Activated B cell treated with CpG ODN at 0.5 μM for 24 hours (primary cell): ENCODE measurements around the gene SPATA31D4. TPM values are rescaled to one million over a fixed set of nuclear protein-coding genes. Genes with fewer than 3 reads are reported as not detected.
"Not testable (repeated sequence)": the region's sequence is repeated elsewhere in the genome, so short reads cannot be mapped to it uniquely, and the experiment has no call there.

ENCODE experiments used
- ATAC-seq: fragments of 200-7000 bp; cut with Tn5 transposase; one replicate; pipeline ENCODE4 v1.10.0; 2021; ENCODE audit warnings: low read depth, mild to moderate bottlenecking, moderate library complexity
- CTCF ChIA-PET: fragments of 350-600 bp; sonication (Branson Sonifier 250); formaldehyde crosslinking; loops from one replicate; lab custom pipeline; 2021; ENCODE audit warnings: antibody characterized with exemption; lab: Charles Lee
- POLR2A ChIA-PET: fragments of 350-600 bp; sonication (Branson Sonifier 250); formaldehyde crosslinking; loops from one replicate; lab custom pipeline; 2021; ENCODE audit warnings: antibody characterized with exemption; lab: Charles Lee
- DNase-seq: peaks from one replicate; pipeline ENCODE4 v3.0.0; 2022
- H3K27ac Mint-ChIP-seq: one replicate; pipeline ENCODE4 v1.8.0; 2020; ENCODE audit warnings: mixed read lengths
- H3K27me3 Mint-ChIP-seq: one replicate; pipeline ENCODE4 v1.8.0; 2021; ENCODE audit warnings: mixed read lengths
- H3K36me3 Mint-ChIP-seq: one replicate; pipeline ENCODE4 v1.8.0; 2021; ENCODE audit warnings: low read depth, mixed read lengths
- H3K4me1 Mint-ChIP-seq: one replicate; pipeline ENCODE4 v1.8.0; 2021; ENCODE audit warnings: mixed read lengths
- H3K4me3 Mint-ChIP-seq: one replicate; pipeline ENCODE4 v1.8.0; 2020; ENCODE audit warnings: mild to moderate bottlenecking, mixed read lengths
- H3K9me3 Mint-ChIP-seq: one replicate; pipeline ENCODE4 v1.8.0; 2020; ENCODE audit warnings: mixed read lengths
- intact Hi-C: fragments of 100-400 bp; cut with micrococcal nuclease; formaldehyde crosslinking; loops from one replicate; pipeline ENCODE4 v1.15.1; 2024
- total RNA-seq: library from RNA; stranded (reverse); gene quantifications from 2 replicates; pipeline ENCODE4 v1.2.3, GENCODE V29; 2022
- TF ChIP-seq, protein P1 (sequence below): fragments of 200-600 bp; IDR thresholded peaks from one replicate; pipeline ENCODE4 v1.8.0; 2022; ENCODE audit warnings: antibody characterized with exemption, mild to moderate bottlenecking

The SPATA31D4 gene
- total RNA-seq, 1 donor from 2014 or later = not detected

DNA sequence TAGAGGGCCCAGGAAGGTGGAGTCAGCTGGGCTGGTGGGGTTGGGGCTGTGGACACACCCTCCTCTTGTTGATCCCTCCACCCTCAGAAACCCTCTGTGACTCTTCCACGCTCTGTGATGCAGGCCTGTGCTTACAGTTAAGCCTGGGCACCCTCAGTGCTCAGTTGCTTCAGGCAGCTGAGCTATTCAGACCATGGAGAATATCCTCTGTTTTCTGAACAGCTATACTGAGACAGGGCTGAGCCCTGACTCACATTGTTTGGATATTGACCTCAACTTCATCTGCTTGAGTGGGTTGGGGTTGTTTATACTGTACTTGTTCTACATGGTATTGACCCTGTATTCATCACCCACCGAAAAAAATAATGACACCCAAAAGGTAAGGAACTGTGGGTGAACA lies 15.2 kb downstream of the SPATA31D4 start, which contains the start of gene SPATA31D3:
SPATA31D3 (plus strand) TSS at position 108 of the 400 bp plus-strand sequence; CDS start at position 194, 86 bp downstream.
- CTCF ChIA-PET, H3K27ac Mint-ChIP-seq, H3K27me3 Mint-ChIP-seq, POLR2A ChIA-PET, ATAC-seq, H3K9me3 Mint-ChIP-seq, intact Hi-C loops, H3K36me3 Mint-ChIP-seq, H3K4me1 Mint-ChIP-seq, DNase-seq, H3K4me3 Mint-ChIP-seq: not testable (repeated sequence)

DNA sequence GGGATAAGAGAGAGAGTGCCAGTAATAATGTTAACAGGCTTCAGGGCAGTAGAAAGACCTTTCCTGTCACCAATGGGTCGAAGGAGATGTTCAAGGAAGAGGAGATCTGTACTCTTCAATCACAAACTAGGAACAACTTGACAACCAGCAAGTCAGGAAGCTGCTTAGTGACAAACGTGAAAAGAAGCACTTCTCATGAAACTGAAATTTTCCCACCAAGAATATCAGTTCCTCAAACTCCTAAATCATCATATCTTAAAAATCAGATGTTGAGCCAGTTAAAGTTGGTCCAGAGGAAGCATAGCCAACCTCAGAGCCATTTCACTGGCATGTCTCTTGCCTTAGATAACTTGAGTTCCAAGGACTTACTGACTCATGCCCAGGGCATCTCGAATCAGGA lies 20.4 kb downstream of the SPATA31D4 start:
- CTCF ChIA-PET, intact Hi-C loops, H3K27me3 Mint-ChIP-seq, H3K4me3 Mint-ChIP-seq, H3K9me3 Mint-ChIP-seq, H3K4me1 Mint-ChIP-seq, ATAC-seq, DNase-seq, POLR2A ChIA-PET, H3K27ac Mint-ChIP-seq, H3K36me3 Mint-ChIP-seq: not testable (repeated sequence)

DNA sequence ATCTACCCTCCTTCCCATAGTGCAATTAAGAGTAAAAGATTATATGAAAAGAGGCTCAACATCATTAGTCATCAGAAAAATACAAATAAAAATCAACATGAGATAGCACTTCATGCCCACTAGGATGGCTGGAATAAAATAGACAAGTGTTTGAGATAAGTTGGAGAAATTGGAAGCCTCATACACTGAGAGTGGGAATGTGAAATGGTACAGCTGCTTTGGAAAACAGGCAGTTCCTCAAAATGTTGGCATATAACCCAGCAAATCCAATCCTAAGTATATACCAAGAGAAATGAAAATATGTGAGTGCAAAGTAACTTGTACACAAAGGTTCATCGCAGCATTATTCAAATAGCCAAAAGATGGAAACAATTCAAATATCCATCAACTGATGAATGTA lies 24.9 kb downstream of the SPATA31D4 start:
- no peak overlapping the region for H3K4me3 Mint-ChIP-seq
- no peak for DNase-seq
- ChIA-PET CTCF (no interaction called here), POLR2A (no interaction called here)
- no peaks in the 10 kb centered on the region for H3K27me3 Mint-ChIP-seq
- intact Hi-C loops = no loop called here
- H3K4me1 Mint-ChIP-seq = no peaks in the 10 kb centered on the region
- ATAC-seq = no peak
- peaks cover 5% of the 10 kb centered on the region for H3K36me3 Mint-ChIP-seq
- H3K27ac Mint-ChIP-seq = no peak overlapping the region
- TF ChIP-seq, protein P1, sequence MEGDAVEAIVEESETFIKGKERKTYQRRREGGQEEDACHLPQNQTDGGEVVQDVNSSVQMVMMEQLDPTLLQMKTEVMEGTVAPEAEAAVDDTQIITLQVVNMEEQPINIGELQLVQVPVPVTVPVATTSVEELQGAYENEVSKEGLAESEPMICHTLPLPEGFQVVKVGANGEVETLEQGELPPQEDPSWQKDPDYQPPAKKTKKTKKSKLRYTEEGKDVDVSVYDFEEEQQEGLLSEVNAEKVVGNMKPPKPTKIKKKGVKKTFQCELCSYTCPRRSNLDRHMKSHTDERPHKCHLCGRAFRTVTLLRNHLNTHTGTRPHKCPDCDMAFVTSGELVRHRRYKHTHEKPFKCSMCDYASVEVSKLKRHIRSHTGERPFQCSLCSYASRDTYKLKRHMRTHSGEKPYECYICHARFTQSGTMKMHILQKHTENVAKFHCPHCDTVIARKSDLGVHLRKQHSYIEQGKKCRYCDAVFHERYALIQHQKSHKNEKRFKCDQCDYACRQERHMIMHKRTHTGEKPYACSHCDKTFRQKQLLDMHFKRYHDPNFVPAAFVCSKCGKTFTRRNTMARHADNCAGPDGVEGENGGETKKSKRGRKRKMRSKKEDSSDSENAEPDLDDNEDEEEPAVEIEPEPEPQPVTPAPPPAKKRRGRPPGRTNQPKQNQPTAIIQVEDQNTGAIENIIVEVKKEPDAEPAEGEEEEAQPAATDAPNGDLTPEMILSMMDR = no peak
- peaks cover 30% of the 10 kb centered on the region for H3K9me3 Mint-ChIP-seq

DNA sequence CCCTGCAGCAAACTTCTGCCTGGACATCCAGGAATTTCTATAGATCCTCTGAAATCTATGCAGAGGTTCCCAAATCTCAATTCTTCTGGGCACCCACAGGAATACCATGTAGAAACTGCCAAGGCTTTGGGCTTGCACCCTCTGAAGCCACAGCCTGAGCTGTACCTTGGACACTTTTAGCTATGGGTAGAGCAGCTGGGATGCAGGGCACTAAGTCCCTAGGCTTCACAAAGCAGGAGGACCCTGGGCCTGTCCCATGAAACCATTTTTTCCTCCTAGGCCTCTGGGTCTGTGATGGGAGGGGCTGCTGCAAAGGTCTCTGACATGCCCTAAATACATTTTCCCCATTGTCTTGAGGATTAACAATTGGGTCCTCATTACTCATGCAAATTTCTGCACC lies 27.4 kb downstream of the SPATA31D4 start:
- intact Hi-C loops = no loop called here
- Mint-ChIP-seq H3K27me3 (no peaks in the 10 kb centered on the region), H3K4me1 (no peaks in the 10 kb centered on the region), H3K36me3 (peaks cover 5% of the 10 kb centered on the region), H3K4me3 (no peak overlapping the region), H3K27ac (no peak overlapping the region), H3K9me3 (peaks cover 30% of the 10 kb centered on the region)
- no peak for ATAC-seq
- CTCF ChIA-PET = no interaction called here
- TF ChIP-seq, protein P1 = no peak
- POLR2A ChIA-PET = no interaction called here
- no peak for DNase-seq

DNA sequence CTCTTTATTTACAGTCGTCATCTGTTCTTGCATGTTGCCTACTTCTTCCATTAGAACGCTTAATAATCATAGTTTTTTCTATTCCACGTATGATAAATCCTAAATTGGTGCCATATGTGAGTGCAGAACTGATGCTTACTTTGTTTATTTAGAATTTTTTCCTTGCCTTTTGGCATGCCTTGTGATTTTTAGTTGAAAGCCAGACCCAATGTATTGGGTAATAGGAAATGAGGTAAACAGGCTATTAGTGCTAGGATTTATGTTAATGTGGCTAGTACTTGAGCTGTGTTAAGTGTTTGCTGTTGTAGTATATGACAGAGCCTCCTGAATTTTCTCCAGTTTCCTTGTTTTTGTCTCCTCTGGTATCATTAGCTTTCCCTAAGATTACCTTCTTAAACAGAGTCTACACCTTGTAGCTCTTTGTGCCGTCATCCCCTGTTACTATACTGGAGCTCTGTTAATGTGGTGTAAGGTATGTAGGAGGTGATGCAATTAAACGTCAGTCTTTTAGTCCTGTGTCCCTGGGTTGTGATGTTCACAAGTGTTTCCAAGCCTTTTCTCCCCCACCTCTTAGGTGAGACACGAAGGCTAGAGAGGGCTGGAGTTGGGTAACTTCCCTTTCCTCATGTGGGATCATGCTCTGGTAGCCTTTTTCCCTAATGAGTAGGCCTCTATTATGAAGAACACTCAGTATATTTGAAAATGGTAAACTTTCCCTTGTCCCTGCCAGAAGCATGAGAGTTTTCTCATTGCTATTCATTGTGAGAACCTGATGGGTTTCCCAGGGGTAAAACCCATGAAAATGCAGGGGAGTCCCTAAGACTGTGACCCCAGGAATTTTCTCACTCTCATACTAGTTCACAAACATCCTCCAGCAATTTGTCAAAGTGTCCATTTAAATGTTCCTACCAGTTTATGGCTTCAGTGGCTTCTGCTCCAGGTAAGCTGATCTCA lies 36.3 kb downstream of the SPATA31D4 start:
- H3K9me3 Mint-ChIP-seq = no peaks in the 10 kb centered on the region
- H3K36me3 Mint-ChIP-seq = no peaks in the 10 kb centered on the region
- no peak for ATAC-seq
- H3K4me3 Mint-ChIP-seq = no peak overlapping the region
- H3K27ac Mint-ChIP-seq = no peak overlapping the region
- H3K27me3 Mint-ChIP-seq = no peaks in the 10 kb centered on the region
- no peaks in the 10 kb centered on the region for H3K4me1 Mint-ChIP-seq
- CTCF ChIA-PET = no interaction called here
- intact Hi-C loops = no loop called here
- TF ChIP-seq, protein P1 = no peak
- POLR2A ChIA-PET = no interaction called here
- no peak for DNase-seq

DNA sequence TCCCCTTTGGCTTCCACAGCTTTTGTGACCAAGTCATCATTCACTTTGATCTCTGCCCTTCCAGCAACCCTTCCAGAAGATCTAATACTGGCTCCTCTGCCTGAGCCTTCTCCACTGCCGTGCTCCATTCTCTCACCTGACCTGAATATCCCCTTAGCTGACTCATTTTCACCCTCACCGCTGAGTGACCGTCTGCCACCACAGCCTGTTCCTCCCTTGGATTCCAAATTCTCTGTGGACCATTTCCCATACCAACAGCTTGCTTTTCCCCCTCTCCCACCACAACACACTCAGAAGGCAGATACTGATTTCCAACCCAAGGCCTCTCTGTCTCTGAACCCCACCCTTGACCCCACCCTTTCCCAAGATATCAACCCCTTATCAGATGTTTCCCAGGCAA lies 39.8 kb downstream of the SPATA31D4 start:
- Mint-ChIP-seq H3K36me3 (no peaks in the 10 kb centered on the region), H3K4me1 (no peaks in the 10 kb centered on the region), H3K4me3 (no peak overlapping the region), H3K9me3 (no peaks in the 10 kb centered on the region), H3K27me3 (no peaks in the 10 kb centered on the region), H3K27ac (no peak overlapping the region)
- intact Hi-C loops = no loop called here
- POLR2A ChIA-PET = no interaction called here
- CTCF ChIA-PET = no interaction called here
- ATAC-seq (no peak), DNase-seq (no peak)
- TF ChIP-seq, protein P1 = no peak
